Measurements from ENCODE around the gene CEP104.
"Not testable (repeated sequence)": the region's sequence is repeated elsewhere in the genome, so short reads cannot be mapped to it uniquely, and the experiment has no call there.

CEP104 gene

GRCh38 chr1:3814771-3815561 lies 42.0 kb downstream of the CEP104 start:
- no peak for DNase-seq (ENCODE audit: low read depth in 1 of 2, low spot score in 1 of 2)
- H3K27ac ChIP-seq (replicated peaks) = no peak overlapping the region
- no peaks in the 10 kb centered on the region for H3K27me3 ChIP-seq (ENCODE audit: insufficient read depth, poor library complexity, severe bottlenecking)
- TF ChIP-seq POLR2AphosphoS5 (IDR thresholded peaks at IDR 0.05; ENCODE audit: low read depth) = no peak
- TF ChIP-seq GABPA (IDR thresholded peaks at IDR 0.05; ENCODE audit: low read depth) = no peak
- TF ChIP-seq SPI1 (IDR thresholded peaks at IDR 0.05; ENCODE audit: borderline replicate concordance, low read depth) = no peak
- TF ChIP-seq, protein P1, sequence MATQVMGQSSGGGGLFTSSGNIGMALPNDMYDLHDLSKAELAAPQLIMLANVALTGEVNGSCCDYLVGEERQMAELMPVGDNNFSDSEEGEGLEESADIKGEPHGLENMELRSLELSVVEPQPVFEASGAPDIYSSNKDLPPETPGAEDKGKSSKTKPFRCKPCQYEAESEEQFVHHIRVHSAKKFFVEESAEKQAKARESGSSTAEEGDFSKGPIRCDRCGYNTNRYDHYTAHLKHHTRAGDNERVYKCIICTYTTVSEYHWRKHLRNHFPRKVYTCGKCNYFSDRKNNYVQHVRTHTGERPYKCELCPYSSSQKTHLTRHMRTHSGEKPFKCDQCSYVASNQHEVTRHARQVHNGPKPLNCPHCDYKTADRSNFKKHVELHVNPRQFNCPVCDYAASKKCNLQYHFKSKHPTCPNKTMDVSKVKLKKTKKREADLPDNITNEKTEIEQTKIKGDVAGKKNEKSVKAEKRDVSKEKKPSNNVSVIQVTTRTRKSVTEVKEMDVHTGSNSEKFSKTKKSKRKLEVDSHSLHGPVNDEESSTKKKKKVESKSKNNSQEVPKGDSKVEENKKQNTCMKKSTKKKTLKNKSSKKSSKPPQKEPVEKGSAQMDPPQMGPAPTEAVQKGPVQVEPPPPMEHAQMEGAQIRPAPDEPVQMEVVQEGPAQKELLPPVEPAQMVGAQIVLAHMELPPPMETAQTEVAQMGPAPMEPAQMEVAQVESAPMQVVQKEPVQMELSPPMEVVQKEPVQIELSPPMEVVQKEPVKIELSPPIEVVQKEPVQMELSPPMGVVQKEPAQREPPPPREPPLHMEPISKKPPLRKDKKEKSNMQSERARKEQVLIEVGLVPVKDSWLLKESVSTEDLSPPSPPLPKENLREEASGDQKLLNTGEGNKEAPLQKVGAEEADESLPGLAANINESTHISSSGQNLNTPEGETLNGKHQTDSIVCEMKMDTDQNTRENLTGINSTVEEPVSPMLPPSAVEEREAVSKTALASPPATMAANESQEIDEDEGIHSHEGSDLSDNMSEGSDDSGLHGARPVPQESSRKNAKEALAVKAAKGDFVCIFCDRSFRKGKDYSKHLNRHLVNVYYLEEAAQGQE (IDR thresholded peaks at IDR 0.05; ENCODE audit: insufficient replicate concordance, low read depth) = no peak
- TF ChIP-seq, protein P2, sequence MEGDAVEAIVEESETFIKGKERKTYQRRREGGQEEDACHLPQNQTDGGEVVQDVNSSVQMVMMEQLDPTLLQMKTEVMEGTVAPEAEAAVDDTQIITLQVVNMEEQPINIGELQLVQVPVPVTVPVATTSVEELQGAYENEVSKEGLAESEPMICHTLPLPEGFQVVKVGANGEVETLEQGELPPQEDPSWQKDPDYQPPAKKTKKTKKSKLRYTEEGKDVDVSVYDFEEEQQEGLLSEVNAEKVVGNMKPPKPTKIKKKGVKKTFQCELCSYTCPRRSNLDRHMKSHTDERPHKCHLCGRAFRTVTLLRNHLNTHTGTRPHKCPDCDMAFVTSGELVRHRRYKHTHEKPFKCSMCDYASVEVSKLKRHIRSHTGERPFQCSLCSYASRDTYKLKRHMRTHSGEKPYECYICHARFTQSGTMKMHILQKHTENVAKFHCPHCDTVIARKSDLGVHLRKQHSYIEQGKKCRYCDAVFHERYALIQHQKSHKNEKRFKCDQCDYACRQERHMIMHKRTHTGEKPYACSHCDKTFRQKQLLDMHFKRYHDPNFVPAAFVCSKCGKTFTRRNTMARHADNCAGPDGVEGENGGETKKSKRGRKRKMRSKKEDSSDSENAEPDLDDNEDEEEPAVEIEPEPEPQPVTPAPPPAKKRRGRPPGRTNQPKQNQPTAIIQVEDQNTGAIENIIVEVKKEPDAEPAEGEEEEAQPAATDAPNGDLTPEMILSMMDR (IDR thresholded peaks at IDR 0.05; ENCODE audit: insufficient read depth, low read length) = no peak
- no peak overlapping the region for H3K4me3 ChIP-seq (replicated peaks; ENCODE audit: insufficient read depth, low read length)

GRCh38 chr1:3814065-3814464 lies 42.9 kb downstream of the CEP104 start:
- TF ChIP-seq, protein P2 (IDR thresholded peaks at IDR 0.05; ENCODE audit: insufficient read depth, low read length) = no peak
- TF ChIP-seq SPI1 (IDR thresholded peaks at IDR 0.05; ENCODE audit: borderline replicate concordance, low read depth) (no peak), POLR2AphosphoS5 (IDR thresholded peaks at IDR 0.05; ENCODE audit: low read depth) (no peak), GABPA (IDR thresholded peaks at IDR 0.05; ENCODE audit: low read depth) (no peak)
- TF ChIP-seq, protein P1 (IDR thresholded peaks at IDR 0.05; ENCODE audit: insufficient replicate concordance, low read depth) = no peak

DNA sequence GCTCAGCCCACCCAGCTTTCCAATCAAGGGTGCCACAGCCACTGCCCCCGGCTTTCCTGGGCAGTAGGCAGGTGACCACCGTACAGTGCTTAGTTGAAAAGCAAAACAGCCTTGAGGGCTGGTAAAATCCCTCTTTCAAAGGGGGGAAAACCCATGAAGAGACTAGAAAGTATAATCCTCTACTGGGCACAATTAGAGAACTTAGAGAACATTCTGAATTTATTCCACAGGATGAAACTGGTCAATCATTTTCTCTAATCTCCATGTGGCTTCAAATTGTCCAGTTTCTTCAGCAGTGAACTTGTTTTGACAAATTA lies 45.5 kb downstream of the CEP104 start:
- no peak overlapping the region for H3K4me3 ChIP-seq (replicated peaks; ENCODE audit: insufficient read depth, low read length)

More at GRCh38 chr1:3814065-3814464, 42.9 kb downstream of the CEP104 start:
- H3K4me3 ChIP-seq (replicated peaks; ENCODE audit: insufficient read depth, low read length) = no peak overlapping the region
- no peak for DNase-seq (ENCODE audit: low read depth in 1 of 2, low spot score in 1 of 2)
- no peak overlapping the region for H3K27ac ChIP-seq (replicated peaks)
- no peaks in the 10 kb centered on the region for H3K27me3 ChIP-seq (ENCODE audit: insufficient read depth, poor library complexity, severe bottlenecking)

GRCh38 chr1:3810149-3810761 lies 46.8 kb downstream of the CEP104 start:
- not testable (repeated sequence) for H3K27ac ChIP-seq (replicated peaks); H3K27me3 ChIP-seq (ENCODE audit: insufficient read depth, poor library complexity, severe bottlenecking); DNase-seq (ENCODE audit: low read depth in 1 of 2, low spot score in 1 of 2); H3K4me3 ChIP-seq (replicated peaks; ENCODE audit: insufficient read depth, low read length)

More for the DNA sequence above, 45.5 kb downstream of the CEP104 start:
- no peak overlapping the region for H3K27ac ChIP-seq (replicated peaks)
- DNase-seq (ENCODE audit: low read depth in 1 of 2, low spot score in 1 of 2) = no peak
- no peaks in the 10 kb centered on the region for H3K27me3 ChIP-seq (ENCODE audit: insufficient read depth, poor library complexity, severe bottlenecking)
- TF ChIP-seq GABPA (IDR thresholded peaks at IDR 0.05; ENCODE audit: low read depth) = no peak
- TF ChIP-seq POLR2AphosphoS5 (IDR thresholded peaks at IDR 0.05; ENCODE audit: low read depth) = no peak
- no peak for TF ChIP-seq SPI1 (IDR thresholded peaks at IDR 0.05; ENCODE audit: borderline replicate concordance, low read depth)
- TF ChIP-seq, protein P1 (IDR thresholded peaks at IDR 0.05; ENCODE audit: insufficient replicate concordance, low read depth) = no peak
- TF ChIP-seq, protein P2 (IDR thresholded peaks at IDR 0.05; ENCODE audit: insufficient read depth, low read length) = no peak

All from HL-60 (cell line).